AG04450 (cell line): ENCODE measurements around the gene CNTN6. TPM values are rescaled to one million over a fixed set of nuclear protein-coding genes. Genes with fewer than 3 reads are reported as not detected.

Experiments
- CTCF ChIA-PET: fragments of 300-600, 350-600 bp; formaldehyde crosslinking; extraction: SDS; loops from one replicate; lab custom pipeline; 2022; ENCODE audit warnings: antibody characterized with exemption, inconsistent platforms; lab: Charles Lee
- POLR2A ChIA-PET: fragments of 350-600 bp; formaldehyde crosslinking; extraction: SDS; loops from one replicate; lab custom pipeline; 2021; ENCODE audit warnings: antibody characterized with exemption, inconsistent platforms; lab: Yijun Ruan, JAX
- DNase-seq: peaks from one replicate; pipeline ENCODE4 v3.0.0-alpha.2; 2011; ENCODE audit warnings: low read depth, low spot score
- H3K27ac ChIP-seq: one replicate; pipeline ENCODE4 v1.5.1; 2012; ENCODE audit warnings: low read depth, low read length, control low read depth
- H3K27me3 ChIP-seq: one replicate; pipeline ENCODE4 v1.6.0; 2012; ENCODE audit warnings: low read length; ENCODE audit not compliant: control insufficient read depth, insufficient read depth
- H3K4me3 ChIP-seq: 2 replicates; pipeline ENCODE4 v1.5.1; 2011; ENCODE audit warnings: mild to moderate bottlenecking, low read depth, low read length, control low read depth
- H3K9me3 ChIP-seq: 2 replicates; pipeline ENCODE4 v1.5.1; 2012; ENCODE audit warnings: low read length; ENCODE audit not compliant: control insufficient read depth, insufficient read depth
- polyA minus RNA-seq: library from RNA; depleted of rRNA, polyadenylated mRNA; stranded (reverse); fragments of >200 nt; gene quantifications from 2 replicates; pipeline ENCODE4 v1.2.3, GENCODE V29; 2011; rRNA and poly(A)+ RNA removed
- polyA plus RNA-seq: library from polyadenylated mRNA; depleted of rRNA; stranded (reverse); fragments of >200 nt; gene quantifications from 2 replicates; pipeline ENCODE4 v1.2.3, GENCODE V29; 2011; rRNA removed
- TF ChIP-seq, protein P1 (sequence below): IDR thresholded peaks from 2 replicates; pipeline ENCODE4 v1.5.1; 2011; ENCODE audit warnings: low read depth, low read length, control low read depth, inconsistent platforms

CNTN6 gene
- polyA plus RNA-seq (not detected in 2 replicates), polyA minus RNA-seq (not detected in 2 replicates)

GRCh38 chr3:1092771-1093170, at the start of gene CNTN6:
CNTN6 (plus strand) TSS chr3:1093024; CDS start chr3:1148009, 54,985 bp downstream.
- Histone ChIP-seq H3K9me3 (peaks cover 2% of the 10 kb centered on the region; the same call in 1 of the 2 replicates), H3K27me3 (no peaks in the 10 kb centered on the region), H3K27ac (no peak within 1 kb of the TSS), H3K4me3 (no peak within 1 kb of the TSS)
- POLR2A ChIA-PET, result no interaction called here
- TF ChIP-seq, protein P1, sequence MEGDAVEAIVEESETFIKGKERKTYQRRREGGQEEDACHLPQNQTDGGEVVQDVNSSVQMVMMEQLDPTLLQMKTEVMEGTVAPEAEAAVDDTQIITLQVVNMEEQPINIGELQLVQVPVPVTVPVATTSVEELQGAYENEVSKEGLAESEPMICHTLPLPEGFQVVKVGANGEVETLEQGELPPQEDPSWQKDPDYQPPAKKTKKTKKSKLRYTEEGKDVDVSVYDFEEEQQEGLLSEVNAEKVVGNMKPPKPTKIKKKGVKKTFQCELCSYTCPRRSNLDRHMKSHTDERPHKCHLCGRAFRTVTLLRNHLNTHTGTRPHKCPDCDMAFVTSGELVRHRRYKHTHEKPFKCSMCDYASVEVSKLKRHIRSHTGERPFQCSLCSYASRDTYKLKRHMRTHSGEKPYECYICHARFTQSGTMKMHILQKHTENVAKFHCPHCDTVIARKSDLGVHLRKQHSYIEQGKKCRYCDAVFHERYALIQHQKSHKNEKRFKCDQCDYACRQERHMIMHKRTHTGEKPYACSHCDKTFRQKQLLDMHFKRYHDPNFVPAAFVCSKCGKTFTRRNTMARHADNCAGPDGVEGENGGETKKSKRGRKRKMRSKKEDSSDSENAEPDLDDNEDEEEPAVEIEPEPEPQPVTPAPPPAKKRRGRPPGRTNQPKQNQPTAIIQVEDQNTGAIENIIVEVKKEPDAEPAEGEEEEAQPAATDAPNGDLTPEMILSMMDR, result no peak
- CTCF ChIA-PET, result no interaction called here
- DNase-seq, result no peak

DNA sequence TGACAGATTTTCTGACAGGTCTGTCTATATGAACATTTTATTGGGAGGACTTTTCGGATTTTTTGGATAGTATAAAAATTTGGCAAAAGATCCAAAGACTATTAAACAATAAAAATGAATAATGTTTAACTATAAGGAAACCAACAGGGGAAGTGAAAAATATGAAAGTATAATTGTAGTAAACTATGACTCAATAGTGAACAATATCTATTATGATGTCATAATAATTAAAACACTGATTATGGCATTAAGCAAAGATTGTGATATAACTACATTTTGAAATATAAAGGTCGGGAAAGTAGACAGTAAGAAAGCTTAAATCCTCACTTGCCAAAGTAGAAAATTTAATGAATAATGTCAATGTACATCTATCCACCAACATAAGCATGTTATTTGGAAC, 44.3 kb upstream of the CNTN6 start:
- no peaks in the 10 kb centered on the region for H3K27me3 ChIP-seq
- no peak overlapping the region for H3K27ac ChIP-seq
- ChIA-PET POLR2A (no interaction called here), CTCF (no interaction called here)
- no peak overlapping the region for H3K4me3 ChIP-seq
- TF ChIP-seq, protein P1, result no peak
- H3K9me3 ChIP-seq, result no peaks in the 10 kb centered on the region
- no peak for DNase-seq

DNA sequence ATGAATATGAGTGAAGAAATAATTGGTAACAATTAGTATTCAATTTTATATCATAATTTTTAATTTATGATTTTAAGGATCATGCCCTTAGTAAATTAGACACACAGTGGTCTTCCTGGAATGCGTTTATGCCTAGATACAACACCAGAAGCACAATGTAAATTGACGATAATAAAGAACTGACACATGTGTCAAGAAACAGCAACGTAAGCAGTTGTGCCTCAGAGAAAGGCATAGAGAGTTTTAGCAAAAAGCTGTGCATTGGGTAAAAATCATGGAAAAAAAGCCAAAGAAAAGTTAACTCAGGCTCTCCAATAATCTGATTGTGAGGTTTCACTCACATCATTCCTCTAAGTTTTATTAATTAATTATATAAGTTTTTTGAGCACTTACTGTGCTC, 37.0 kb upstream of the CNTN6 start:
- H3K27ac ChIP-seq, result no peak overlapping the region
- no peaks in the 10 kb centered on the region for H3K27me3 ChIP-seq
- TF ChIP-seq, protein P1, result no peak
- no peak for DNase-seq
- no peak overlapping the region for H3K4me3 ChIP-seq
- ChIA-PET POLR2A (no interaction called here), CTCF (no interaction called here)
- no peaks in the 10 kb centered on the region for H3K9me3 ChIP-seq

GRCh38 chr3:1056744-1057143, 36.1 kb upstream of the CNTN6 start:
- POLR2A ChIA-PET, result no interaction called here
- no peak for DNase-seq
- CTCF ChIA-PET, result interaction anchor here (0.6 to 0.7 kb wide), 2 partner anchors 17 to 57 kb away, joined by 3 to 4 read pairs; no protein-coding TSS in a partner anchor
- H3K27me3 ChIP-seq, result no peaks in the 10 kb centered on the region
- H3K27ac ChIP-seq, result no peak overlapping the region
- TF ChIP-seq, protein P1, result no peak
- no peaks in the 10 kb centered on the region for H3K9me3 ChIP-seq
- no peak overlapping the region for H3K4me3 ChIP-seq

DNA sequence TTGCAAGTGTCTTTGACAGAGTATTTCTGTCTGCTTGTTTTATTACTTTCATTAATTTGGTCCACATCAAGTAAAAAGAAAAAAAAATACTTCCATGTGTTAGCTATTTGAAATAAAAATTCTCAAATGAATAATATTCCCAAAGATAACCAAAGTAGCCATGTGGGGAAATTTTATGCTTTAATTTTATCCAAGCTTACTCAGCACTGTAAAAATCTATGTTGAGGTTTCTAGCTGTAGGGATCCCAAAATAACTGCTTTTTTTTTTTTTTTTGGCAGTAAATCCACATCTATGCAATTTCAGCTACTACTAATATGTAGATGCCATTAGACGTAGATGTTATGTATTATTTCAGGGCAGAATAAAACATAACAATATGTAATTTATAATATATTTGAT, 35.4 kb upstream of the CNTN6 start:
- no peaks in the 10 kb centered on the region for H3K27me3 ChIP-seq
- no peak overlapping the region for H3K4me3 ChIP-seq
- CTCF ChIA-PET, result interaction anchor here (0.6 to 0.7 kb wide), 2 partner anchors 17 to 58 kb away, joined by 3 to 4 read pairs; no protein-coding TSS in a partner anchor
- H3K27ac ChIP-seq, result no peak overlapping the region
- no peak for DNase-seq
- POLR2A ChIA-PET, result no interaction called here
- no peaks in the 10 kb centered on the region for H3K9me3 ChIP-seq
- TF ChIP-seq, protein P1, result no peak
